ENCODE measurements around the gene EPB41L1.
A peak's percentile ranks its signal among the peaks of the same experiment; 100 is the strongest.

The EPB41L1 gene

DNA sequence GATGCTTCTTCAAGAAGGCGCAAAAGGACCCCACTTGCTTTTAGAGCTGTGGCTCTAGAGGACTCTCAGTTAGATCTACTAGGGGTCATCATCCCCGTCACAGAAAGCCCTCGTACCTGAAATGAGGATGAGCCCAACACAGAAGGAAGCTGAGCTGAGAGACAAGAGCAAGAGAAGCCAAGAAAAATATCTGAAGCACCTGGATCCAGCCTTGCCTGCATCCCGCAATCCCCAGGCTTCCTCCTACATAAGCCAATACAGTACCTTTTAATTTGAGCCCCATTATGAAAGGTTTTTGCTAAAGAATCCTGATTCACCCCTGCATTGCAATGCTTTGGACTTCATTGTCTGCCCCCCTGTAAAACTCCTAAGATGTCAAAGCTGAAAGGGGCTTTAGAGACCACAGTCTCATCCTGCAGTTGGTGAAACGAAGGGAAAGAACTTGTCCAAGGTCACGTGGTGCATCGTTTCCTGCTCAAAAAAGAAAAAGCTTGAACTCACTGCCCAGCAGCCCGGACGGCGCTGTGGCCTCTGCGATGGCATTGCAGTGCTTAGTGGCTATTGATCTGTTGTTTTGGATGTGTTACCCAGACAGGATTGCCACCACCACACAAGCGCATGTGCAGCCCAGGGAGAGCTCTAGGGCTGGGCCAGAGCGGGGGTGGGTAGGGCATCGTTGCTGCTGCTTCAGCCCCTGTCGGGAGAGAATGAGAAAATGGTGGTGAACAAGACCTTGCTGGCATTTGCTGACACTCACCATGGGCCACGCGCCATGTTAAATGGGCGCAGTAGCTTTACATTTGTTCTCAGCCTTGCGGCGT is 110.1 kb downstream of the EPB41L1 start:
- Mint-ChIP-seq H3K36me3 (no peaks in the 10 kb centered on the region), H3K27ac (no peak overlapping the region), H3K4me1 (no peaks in the 10 kb centered on the region), H3K9me3 (no peaks in the 10 kb centered on the region), H3K27me3 (peaks cover 4% of the 10 kb centered on the region), H3K4me3 (no peak overlapping the region)
- DNase-seq: no peak
- CTCF ChIA-PET: interaction anchor here (0.6 to 1.2 kb wide), 2 partner anchors 49 to 59 kb away, joined by 3 to 4 read pairs; no protein-coding TSS in a partner anchor

DNA sequence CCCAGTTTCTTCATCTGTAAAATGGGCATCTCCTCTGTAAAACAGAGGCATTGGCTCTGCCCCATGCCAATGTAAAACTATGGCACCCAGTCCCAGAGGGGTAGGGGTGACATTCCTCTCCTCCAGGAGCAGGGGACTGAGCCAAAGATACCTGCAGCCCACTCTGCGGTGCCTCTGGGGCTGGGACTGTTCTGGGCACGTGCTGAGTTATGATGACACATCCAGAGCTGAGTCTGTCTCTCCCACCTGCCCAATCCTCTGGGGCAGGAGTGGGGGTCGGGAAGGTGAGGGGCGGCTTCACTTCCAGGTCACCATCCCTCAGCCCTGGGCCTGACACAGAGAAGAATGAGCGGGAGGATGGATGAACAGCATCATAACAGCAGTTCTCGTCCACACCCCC is 111.6 kb downstream of the EPB41L1 start:
- Mint-ChIP-seq H3K4me3 (no peak overlapping the region), H3K36me3 (no peaks in the 10 kb centered on the region), H3K9me3 (no peaks in the 10 kb centered on the region), H3K4me1 (no peaks in the 10 kb centered on the region), H3K27ac (no peak overlapping the region), H3K27me3 (peaks cover 4% of the 10 kb centered on the region)
- DNase-seq: no peak
- CTCF ChIA-PET: no interaction called here

DNA sequence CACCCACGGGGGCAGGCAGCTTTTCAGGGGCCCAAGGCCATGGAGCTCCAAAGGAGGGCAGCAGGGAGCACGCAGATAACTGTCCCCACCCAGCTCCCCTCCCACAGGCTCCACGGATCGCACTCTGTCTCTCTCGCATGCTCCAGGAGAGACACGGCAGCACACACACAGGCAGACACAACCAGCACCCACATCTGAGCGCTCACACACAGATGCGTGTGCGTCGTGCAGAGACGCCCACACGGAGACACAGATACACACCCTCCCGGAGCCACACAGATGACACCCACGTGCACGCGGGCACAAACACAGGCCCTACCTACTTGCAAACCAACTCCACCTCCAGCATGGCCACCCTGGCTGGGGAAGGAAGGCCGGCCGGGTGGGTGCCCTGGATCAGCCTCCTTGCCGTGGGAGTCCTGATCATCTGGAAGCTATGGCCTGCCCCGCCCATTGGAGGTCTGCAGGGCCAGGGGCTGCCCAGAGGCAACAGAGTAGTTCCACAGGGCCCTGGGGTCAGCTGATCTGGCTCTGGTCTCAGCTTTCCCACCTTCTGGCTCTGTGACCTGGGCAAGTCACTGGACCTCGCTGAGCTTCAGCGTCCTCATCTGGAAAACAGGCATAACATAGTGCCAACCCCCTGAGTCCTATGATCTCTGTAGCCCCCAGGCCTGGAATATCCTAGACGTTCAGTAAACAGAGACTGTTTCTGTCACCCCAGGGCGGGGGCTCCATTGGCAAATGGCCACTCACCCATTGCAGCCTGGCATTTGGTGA is 113.3 kb downstream of the EPB41L1 start:
- no peak overlapping the region for H3K4me3 Mint-ChIP-seq
- peaks cover 7% of the 10 kb centered on the region for H3K27me3 Mint-ChIP-seq
- no peak for DNase-seq
- no peaks in the 10 kb centered on the region for H3K4me1 Mint-ChIP-seq
- no peaks in the 10 kb centered on the region for H3K9me3 Mint-ChIP-seq
- no peak overlapping the region for H3K27ac Mint-ChIP-seq
- CTCF ChIA-PET: interaction anchor here (0.6 kb wide), 1 partner anchor 17 kb away, joined by 3 read pairs; no protein-coding TSS in a partner anchor
- no peaks in the 10 kb centered on the region for H3K36me3 Mint-ChIP-seq

DNA sequence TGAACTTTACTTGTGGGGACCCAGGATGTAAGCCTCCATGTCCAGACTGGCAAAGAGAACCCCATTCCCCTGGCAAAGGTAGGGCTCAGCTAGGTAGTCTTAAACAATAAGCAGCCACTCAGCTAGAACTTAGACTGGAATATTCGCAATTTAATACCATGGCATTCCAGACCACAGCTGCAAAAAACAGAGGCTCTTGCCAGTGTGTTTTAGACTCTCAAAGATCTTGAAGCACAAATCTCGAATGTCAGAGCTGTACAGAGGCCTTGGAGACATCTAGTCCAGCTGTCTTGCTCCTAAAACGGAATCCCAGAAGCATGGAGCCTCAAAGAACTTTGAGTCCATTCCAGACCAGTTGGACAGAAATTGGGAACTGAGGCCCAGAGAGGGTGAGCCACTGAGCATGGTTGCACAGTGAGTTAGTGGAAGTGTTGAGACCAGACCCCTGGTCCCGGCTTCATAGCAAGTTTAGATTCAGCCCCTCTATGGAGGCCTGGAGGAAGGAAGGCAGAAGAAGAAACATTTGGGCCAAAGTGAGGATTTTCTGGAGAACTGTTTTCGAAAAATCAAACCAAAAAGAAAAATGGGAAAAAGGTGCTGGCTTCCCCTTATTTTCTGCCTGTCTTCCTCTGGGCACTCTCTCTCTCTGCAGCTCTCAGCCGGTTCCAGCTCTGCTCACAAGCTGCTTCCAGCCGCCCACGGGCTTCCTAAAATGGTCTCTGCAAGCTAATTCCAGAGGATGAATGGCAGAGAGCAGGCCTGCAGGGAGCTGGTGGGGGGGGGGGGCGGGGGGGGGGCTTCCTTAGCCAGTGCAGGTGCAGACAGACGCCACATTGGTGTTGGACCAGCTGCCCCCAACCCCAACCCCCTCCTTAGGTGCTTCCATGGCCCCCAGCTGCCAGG is 114.2 kb downstream of the EPB41L1 start:
- Mint-ChIP-seq H3K4me1 (no peaks in the 10 kb centered on the region), H3K36me3 (no peaks in the 10 kb centered on the region), H3K27ac (no peak overlapping the region), H3K9me3 (no peaks in the 10 kb centered on the region), H3K27me3 (peaks cover 8% of the 10 kb centered on the region), H3K4me3 (no peak overlapping the region)
- DNase-seq: no peak
- CTCF ChIA-PET: interaction anchor here (0.6 kb wide), 1 partner anchor 18 kb away, joined by 3 read pairs; no protein-coding TSS in a partner anchor

DNA sequence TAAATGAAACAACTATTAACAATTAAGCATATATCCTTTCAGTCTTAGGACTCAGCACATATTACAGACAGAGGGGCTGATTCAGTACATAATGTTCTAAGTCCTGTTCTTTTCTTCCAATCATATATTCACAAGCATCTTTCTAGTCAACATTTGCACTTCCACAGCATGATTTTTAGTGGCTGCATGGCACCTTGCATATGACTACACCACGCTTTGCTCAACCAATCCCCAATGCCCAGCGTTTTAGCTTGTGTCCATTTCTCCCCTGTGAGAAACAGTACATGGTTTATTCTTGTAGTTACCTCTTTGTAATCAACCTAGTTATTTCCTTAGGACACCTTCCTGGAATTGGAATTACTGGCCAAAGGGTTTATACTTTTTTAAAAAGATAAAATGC is 115.0 kb downstream of the EPB41L1 start:
- no peak for DNase-seq
- no peaks in the 10 kb centered on the region for H3K4me1 Mint-ChIP-seq
- no peaks in the 10 kb centered on the region for H3K36me3 Mint-ChIP-seq
- peaks cover 12% of the 10 kb centered on the region for H3K27me3 Mint-ChIP-seq
- no peaks in the 10 kb centered on the region for H3K9me3 Mint-ChIP-seq
- no peak overlapping the region for H3K27ac Mint-ChIP-seq
- no peak overlapping the region for H3K4me3 Mint-ChIP-seq
- CTCF ChIA-PET: no interaction called here

DNA sequence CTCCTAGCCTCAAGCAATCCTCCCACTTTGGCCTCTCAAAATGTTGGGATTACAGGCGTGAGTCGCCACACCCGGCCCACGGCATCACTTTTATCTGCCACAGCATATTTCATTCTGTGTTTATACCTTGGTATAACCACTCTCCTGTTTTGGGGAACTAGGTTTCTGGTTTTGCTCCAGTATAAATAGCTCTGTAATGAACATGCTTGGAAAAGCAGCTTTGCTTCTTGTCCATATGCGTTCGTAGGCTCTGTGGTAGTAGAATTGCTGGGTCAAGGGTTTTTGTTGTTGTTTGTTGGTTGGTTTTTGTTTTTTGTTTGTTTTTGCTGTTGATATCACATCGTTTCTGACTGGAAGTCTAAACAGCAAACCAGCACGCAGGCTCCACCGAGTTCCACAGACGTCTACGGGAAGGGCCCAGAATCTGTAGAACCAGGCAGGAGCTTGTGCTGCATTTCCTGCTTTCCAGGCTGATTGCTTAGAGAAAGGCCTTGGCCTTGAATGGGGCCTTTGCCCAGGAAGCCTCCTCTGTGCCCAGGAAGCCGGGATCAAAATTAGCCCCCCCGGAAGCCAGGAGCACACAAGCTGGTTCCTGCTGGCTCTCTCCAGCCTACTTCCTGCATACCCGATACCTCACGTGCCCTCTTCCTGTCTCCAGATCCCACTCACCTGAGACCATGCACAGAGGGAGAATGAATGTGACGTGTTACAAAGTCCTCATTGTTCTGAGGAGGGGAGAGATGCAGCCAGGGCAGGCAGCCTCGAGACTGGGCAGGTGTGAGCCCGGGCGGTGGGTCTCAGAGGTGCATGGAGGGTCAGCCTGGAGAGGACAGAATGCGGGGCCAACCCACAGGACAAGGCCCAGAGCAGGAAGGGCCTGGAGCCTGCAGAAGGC is 116.5 kb downstream of the EPB41L1 start:
- Mint-ChIP-seq H3K27me3 (peaks cover 12% of the 10 kb centered on the region), H3K9me3 (no peaks in the 10 kb centered on the region), H3K27ac (no peak overlapping the region), H3K36me3 (no peaks in the 10 kb centered on the region), H3K4me3 (no peak overlapping the region), H3K4me1 (no peaks in the 10 kb centered on the region)
- DNase-seq: no peak
- CTCF ChIA-PET: interaction anchor here (1.0 to 1.2 kb wide), 2 partner anchors 129 kb away, joined by 4 to 5 read pairs; no protein-coding TSS in a partner anchor

DNA sequence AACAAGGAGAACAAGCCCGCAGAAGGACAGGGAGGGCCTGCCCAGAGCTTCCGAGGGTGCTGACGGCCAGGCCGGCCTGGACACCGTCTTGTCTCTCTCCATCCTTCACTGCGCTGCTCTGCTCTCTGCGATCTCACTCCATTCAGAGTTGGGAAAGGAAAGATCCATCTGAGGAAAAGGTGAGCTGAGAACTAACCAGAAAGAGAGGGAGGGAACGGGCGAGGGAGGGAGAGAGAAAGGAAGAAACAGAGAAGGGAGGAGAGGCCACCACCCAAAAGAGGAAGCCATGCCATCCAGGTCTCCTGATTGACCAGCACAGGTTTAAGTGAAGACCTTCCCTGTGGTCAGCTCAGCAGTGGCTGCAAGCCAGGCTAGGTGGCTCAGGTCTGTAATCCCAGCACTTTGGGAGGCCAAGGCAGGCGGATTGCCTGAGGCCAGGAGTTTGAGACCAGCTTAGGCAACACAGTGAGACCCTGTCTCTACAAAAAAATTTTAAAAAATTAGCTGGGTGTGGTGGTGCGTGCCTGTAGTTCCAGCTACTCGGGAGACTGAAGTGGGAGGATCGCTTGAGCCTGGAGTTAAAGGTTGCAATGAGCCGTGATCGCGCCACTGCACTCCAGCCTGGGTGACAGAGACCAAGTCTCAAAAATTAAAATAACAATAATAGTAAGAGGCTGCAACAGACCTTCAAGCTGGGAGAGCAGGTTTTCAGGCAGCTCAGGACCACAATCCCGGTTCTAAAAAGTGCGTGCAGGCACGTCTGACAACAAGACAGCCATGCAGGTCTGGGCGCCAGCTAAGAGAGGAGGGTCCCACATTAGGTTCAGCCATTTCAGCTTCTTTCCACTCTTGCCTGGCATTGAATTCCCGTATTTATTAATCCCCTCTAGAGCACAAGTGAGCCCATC is 117.4 kb downstream of the EPB41L1 start:
- no peaks in the 10 kb centered on the region for H3K9me3 Mint-ChIP-seq
- no peaks in the 10 kb centered on the region for H3K4me1 Mint-ChIP-seq
- no peak overlapping the region for H3K27ac Mint-ChIP-seq
- no peaks in the 10 kb centered on the region for H3K36me3 Mint-ChIP-seq
- DNase-seq: no peak
- H3K27me3 Mint-ChIP-seq: peaks cover 15% of the 10 kb centered on the region
- H3K4me3 Mint-ChIP-seq: no peak overlapping the region
- CTCF ChIA-PET: interaction anchor here (0.6 to 2.0 kb wide), 4 partner anchors 128 to 307 kb away, joined by 3 to 9 read pairs (median 4); no protein-coding TSS in a partner anchor

DNA sequence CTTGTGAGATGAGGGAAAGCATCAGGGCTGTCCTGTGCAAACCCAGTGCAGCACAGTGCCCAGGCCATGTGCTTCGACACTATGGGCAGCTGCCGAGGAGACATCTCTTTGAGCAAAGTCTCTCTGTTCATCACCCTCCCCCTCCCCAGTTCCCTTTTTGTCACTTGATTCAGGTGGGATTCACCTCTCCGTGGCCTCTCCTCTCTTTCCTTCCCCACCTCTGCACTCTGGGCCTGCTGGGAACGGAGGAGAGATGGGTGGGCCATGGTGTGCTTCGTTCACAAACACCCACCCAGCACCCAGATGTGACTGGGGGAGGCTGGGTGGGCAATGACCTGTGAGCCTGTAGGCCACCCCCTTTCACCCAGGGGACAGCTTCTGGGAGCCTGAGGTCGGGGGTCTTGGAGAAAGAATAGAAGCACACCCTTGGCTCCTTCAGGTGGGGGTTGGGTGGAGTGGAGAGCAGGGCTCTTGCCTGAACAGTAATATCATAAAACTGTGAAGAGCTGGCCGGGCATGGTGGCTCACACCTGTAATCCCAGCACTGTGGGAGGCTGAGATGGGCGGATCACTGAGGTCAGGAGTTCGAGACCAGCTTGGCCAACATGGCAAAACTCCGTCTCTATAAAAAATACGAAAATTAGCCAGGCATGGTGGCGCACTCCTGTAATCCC is 118.1 kb downstream of the EPB41L1 start:
- Mint-ChIP-seq H3K4me3 (no peak overlapping the region), H3K36me3 (no peaks in the 10 kb centered on the region), H3K9me3 (no peaks in the 10 kb centered on the region), H3K4me1 (no peaks in the 10 kb centered on the region), H3K27me3 (peaks cover 20% of the 10 kb centered on the region), H3K27ac (no peak overlapping the region)
- CTCF ChIA-PET: interaction anchor here (0.6 to 2.0 kb wide), 7 partner anchors 70 to 308 kb away, joined by 3 to 11 read pairs (median 4); no protein-coding TSS in a partner anchor
- DNase-seq: no peak

DNA sequence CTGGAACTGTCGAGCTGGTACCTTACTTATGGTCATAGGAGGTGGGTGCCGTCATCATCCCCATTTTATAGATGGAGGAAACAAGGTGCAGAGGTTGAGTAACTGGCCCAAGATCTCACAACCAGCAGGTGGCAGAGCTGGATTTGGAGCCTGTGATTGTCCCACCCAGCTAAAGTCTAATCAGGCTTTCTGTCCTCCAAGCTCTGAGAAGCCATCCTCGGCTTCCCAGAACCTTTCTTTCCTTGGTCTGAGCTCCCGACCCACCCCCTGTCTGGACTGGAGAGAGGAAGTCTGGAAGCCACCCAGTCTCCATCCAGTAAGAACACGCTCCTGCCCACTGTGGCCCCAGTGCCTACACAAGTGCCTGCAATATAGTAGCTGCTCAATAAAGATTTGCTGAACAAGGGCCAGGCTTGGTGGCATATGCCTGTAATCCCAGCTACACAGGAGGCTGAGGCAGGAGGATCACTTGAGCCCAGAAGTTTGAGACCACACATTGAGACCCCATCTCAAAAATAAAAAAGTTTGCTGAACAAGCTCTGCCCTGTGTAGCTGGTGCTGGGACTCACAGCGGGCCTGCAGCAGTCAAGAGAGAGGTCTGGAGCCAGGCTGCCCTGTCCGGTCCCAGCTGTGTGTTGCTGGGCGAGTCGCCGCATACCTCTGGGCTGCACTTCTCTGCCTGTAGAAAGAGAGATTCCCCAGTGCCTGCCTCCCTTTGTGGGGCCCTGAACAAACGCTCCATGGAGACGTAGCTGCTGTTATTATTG is 119.1 kb downstream of the EPB41L1 start:
- H3K27ac Mint-ChIP-seq: no peak overlapping the region
- DNase-seq: peak; percentile 40
- CTCF ChIA-PET: interaction anchor here (0.9 to 2.0 kb wide), 5 partner anchors 17 to 166 kb away, joined by 3 to 11 read pairs (median 4); no protein-coding TSS in a partner anchor
- H3K9me3 Mint-ChIP-seq: no peaks in the 10 kb centered on the region
- no peaks in the 10 kb centered on the region for H3K4me1 Mint-ChIP-seq
- no peak overlapping the region for H3K4me3 Mint-ChIP-seq
- peaks cover 20% of the 10 kb centered on the region for H3K27me3 Mint-ChIP-seq
- no peaks in the 10 kb centered on the region for H3K36me3 Mint-ChIP-seq

DNA sequence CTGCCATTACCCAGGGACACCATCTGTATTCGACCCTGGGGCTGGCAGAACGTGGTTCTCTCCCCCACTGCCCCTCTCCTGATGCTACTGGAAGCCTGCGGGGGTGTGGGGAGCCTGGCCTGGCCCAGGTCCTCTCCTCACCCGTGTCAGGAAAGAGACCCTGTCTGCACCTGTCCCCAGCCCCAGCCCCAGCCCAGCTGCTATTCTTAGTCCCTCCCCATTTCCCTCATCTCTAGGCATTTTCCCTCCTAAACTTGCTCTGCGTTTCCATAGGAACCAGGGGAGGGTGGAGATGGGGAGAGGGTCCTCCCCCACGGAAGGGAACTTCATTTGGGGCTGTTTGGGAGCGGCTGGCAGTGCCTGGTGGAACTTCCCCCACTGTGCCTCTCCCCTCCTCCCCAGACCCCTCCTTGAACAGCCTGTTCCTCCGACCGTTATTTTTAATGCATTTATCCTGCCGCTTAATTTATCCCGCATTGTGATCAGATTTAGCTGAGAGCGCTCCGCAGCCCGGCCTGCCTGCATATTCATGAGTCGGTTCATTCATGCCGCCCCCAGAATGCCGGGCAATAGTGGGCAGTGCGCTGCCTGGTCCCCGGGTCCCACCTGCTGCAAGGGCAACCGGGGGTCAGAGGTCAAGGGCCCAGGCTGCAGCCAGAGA is 119.8 kb downstream of the EPB41L1 start:
- Mint-ChIP-seq H3K4me1 (no peaks in the 10 kb centered on the region), H3K9me3 (no peaks in the 10 kb centered on the region), H3K27me3 (peaks cover 20% of the 10 kb centered on the region), H3K36me3 (no peaks in the 10 kb centered on the region), H3K4me3 (no peak overlapping the region), H3K27ac (no peak overlapping the region)
- CTCF ChIA-PET: interaction anchor here (0.9 to 1.6 kb wide), 4 partner anchors 16 to 144 kb away, joined by 3 to 11 read pairs (median 4); no protein-coding TSS in a partner anchor
- no peak for DNase-seq

DNA sequence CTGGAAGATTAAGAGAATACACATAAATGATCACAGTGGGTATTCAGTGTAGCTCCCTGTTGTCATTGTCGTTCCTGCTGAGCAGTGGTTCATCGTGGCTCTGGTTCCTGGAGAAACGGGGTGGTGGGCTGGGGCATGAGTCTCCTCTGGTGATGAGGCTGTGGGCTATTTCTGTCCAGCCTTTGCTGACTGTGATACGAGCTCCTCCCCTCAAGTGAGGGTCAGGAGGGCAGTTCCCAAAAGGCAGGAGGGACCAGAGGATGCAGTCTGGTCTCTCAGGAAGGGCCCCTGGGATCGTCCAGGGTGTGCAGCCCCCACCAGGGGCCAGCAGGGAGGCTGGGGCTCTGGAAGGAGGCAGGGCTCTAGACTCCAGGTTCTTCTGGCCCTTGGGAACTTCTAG is 120.5 kb downstream of the EPB41L1 start:
- no peak for DNase-seq
- Mint-ChIP-seq H3K27ac (no peak overlapping the region), H3K4me1 (no peaks in the 10 kb centered on the region), H3K4me3 (no peak overlapping the region), H3K36me3 (no peaks in the 10 kb centered on the region), H3K27me3 (peaks cover 20% of the 10 kb centered on the region), H3K9me3 (no peaks in the 10 kb centered on the region)
- CTCF ChIA-PET: no interaction called here
